H9 (cell line): ENCODE measurements around the gene PCDH9. TPM values are rescaled to one million over a fixed set of nuclear protein-coding genes. Genes with fewer than 3 reads are reported as not detected.

Experiments
- DNase-seq: peaks from one replicate; pipeline ENCODE4 v3.0.0-alpha.2; 2017
- H2AFZ ChIP-seq: one replicate; pipeline ENCODE4 v1.6.1; 2013; ENCODE audit warnings: mild to moderate bottlenecking, low read length, control low read depth, moderate library complexity
- H2AK5ac ChIP-seq: 2 replicates; pipeline ENCODE4 v1.6.1; 2013; ENCODE audit warnings: low read length, control low read depth, mixed read lengths; ENCODE audit not compliant: insufficient read length
- H2BK120ac ChIP-seq: one replicate; pipeline ENCODE4 v1.6.1; 2013; ENCODE audit warnings: low read depth, mild to moderate bottlenecking, low read length, control low read depth, inconsistent platforms; ENCODE audit not compliant: poor library complexity, severe bottlenecking
- H2BK12ac ChIP-seq: 2 replicates; pipeline ENCODE4 v1.6.1; 2013; ENCODE audit warnings: low read length, control low read depth, mixed read lengths, low read depth; ENCODE audit not compliant: insufficient read length
- H2BK15ac ChIP-seq: 2 replicates; pipeline ENCODE4 v1.6.1; 2013; ENCODE audit warnings: low read depth, low read length, control low read depth
- H2BK20ac ChIP-seq: one replicate; pipeline ENCODE4 v1.6.1; 2013; ENCODE audit warnings: low read depth, mild to moderate bottlenecking, low read length, control low read depth, inconsistent platforms; ENCODE audit not compliant: poor library complexity, severe bottlenecking
- H2BK5ac ChIP-seq: 2 replicates; pipeline ENCODE4 v1.6.1; 2013; ENCODE audit warnings: low read length, control low read depth, mixed read lengths; ENCODE audit not compliant: insufficient read length
- H3K14ac ChIP-seq: 2 replicates; pipeline ENCODE4 v1.6.1; 2013; ENCODE audit warnings: low read length, control low read depth; ENCODE audit not compliant: insufficient read depth
- H3K18ac ChIP-seq: 2 replicates; pipeline ENCODE4 v1.6.1; 2013; ENCODE audit warnings: low read depth, mild to moderate bottlenecking, mixed read lengths, low read length, control low read depth; ENCODE audit not compliant: insufficient read length
- H3K23ac ChIP-seq: 2 replicates; pipeline ENCODE4 v1.6.1; 2013; ENCODE audit warnings: low read length, control low read depth, mixed read lengths, low read depth; ENCODE audit not compliant: insufficient read length
- H3K23me2 ChIP-seq: 2 replicates; pipeline ENCODE4 v1.6.1; 2013; ENCODE audit warnings: low read depth, mild to moderate bottlenecking, mixed read lengths, low read length, control low read depth; ENCODE audit not compliant: insufficient read length, poor library complexity, severe bottlenecking
- H3K27ac ChIP-seq: 2 replicates; pipeline ENCODE4 v1.5.1; 2013; ENCODE audit warnings: low read length, control low read depth, mixed read lengths, low read depth; ENCODE audit not compliant: insufficient read length
- H3K27me3 ChIP-seq: 2 replicates; pipeline ENCODE4 v1.6.1; 2013; ENCODE audit warnings: low read length, control low read depth, inconsistent platforms; ENCODE audit not compliant: insufficient read depth
- H3K4ac ChIP-seq: 2 replicates; pipeline ENCODE4 v1.6.1; 2013; ENCODE audit warnings: low read depth, mild to moderate bottlenecking, control low read depth, inconsistent platforms, low read length, moderate library complexity
- H3K4me1 ChIP-seq: 2 replicates; pipeline ENCODE4 v1.6.1; 2013; ENCODE audit warnings: low read length, control low read depth, inconsistent platforms; ENCODE audit not compliant: insufficient read depth
- H3K4me2 ChIP-seq: 2 replicates; pipeline ENCODE4 v1.6.1; 2013; ENCODE audit warnings: low read length, control low read depth, mixed read lengths; ENCODE audit not compliant: insufficient read length, insufficient read depth
- H3K56ac ChIP-seq: 2 replicates; pipeline ENCODE4 v1.6.1; 2013; ENCODE audit warnings: low read depth, mild to moderate bottlenecking, mixed read lengths, low read length, control low read depth; ENCODE audit not compliant: insufficient read length
- H3K79me1 ChIP-seq: 2 replicates; pipeline ENCODE4 v1.6.1; 2013; ENCODE audit warnings: low read depth, mild to moderate bottlenecking, moderate library complexity, low read length, control low read depth, inconsistent platforms; ENCODE audit not compliant: insufficient read depth, poor library complexity, severe bottlenecking
- H3K79me2 ChIP-seq: 2 replicates; pipeline ENCODE4 v1.6.1; 2013; ENCODE audit warnings: low read length, control low read depth, inconsistent platforms; ENCODE audit not compliant: insufficient read depth
- H3K9ac ChIP-seq: 2 replicates; pipeline ENCODE4 v1.6.1; 2013; ENCODE audit warnings: low read length, control low read depth, mixed read lengths; ENCODE audit not compliant: insufficient read length; ENCODE audit errors: extremely low read depth
- H3K9me3 ChIP-seq: one replicate; pipeline ENCODE4 v1.6.1; 2013; ENCODE audit warnings: low read depth, low read length, inconsistent platforms; ENCODE audit not compliant: control insufficient read depth
- H3T11ph ChIP-seq: one replicate; pipeline ENCODE4 v1.6.1; 2013; ENCODE audit warnings: mild to moderate bottlenecking, low read length, control low read depth, inconsistent platforms
- H4K20me1 ChIP-seq: one replicate; pipeline ENCODE4 v1.6.1; 2013; ENCODE audit not compliant: control insufficient read depth, insufficient read length, insufficient read depth
- H4K5ac ChIP-seq: 2 replicates; pipeline ENCODE4 v1.6.1; 2013; ENCODE audit warnings: low read depth, mild to moderate bottlenecking, mixed read lengths, low read length, control low read depth; ENCODE audit not compliant: insufficient read length
- H4K8ac ChIP-seq: replicated peaks from 2 replicates; pipeline ENCODE4 v1.6.1; 2013; ENCODE audit warnings: low read length, control low read depth, mixed read lengths, low read depth; ENCODE audit not compliant: insufficient read length
- H4K91ac ChIP-seq: 2 replicates; pipeline ENCODE4 v1.6.1; 2013; ENCODE audit warnings: low read depth, mild to moderate bottlenecking, moderate library complexity, mixed read lengths, low read length, control low read depth; ENCODE audit not compliant: insufficient read length
- H3K27ac Mint-ChIP-seq, 3 experiments: 2 replicates in 2 of 3; 3 replicates in 1 of 3; pipeline ENCODE4 v1.8.0; 2020 to 2021; ENCODE audit warnings: mixed read lengths in 3 of 3, mild to moderate bottlenecking in 1 of 3, moderate library complexity in 1 of 3
- H3K27me3 Mint-ChIP-seq: 2 replicates; pipeline ENCODE4 v1.8.0; 2021; ENCODE audit warnings: low read depth, mild to moderate bottlenecking, moderate library complexity, mixed read lengths
- H3K36me3 Mint-ChIP-seq, 3 experiments: 2 replicates in 2 of 3; 3 replicates in 1 of 3; pipeline ENCODE4 v1.8.0; 2020 to 2021; ENCODE audit warnings: low read depth in 3 of 3, mixed read lengths in 3 of 3; ENCODE audit not compliant: insufficient read depth in 1 of 3
- H3K4me1 Mint-ChIP-seq, 2 experiments: 2 replicates each; pipeline ENCODE4 v1.8.0; 2020; ENCODE audit warnings: mixed read lengths in 2 of 2
- H3K4me3 Mint-ChIP-seq, 2 experiments: 2 replicates in 1 of 2; 3 replicates in 1 of 2; pipeline ENCODE4 v1.8.0; 2020 to 2021; ENCODE audit warnings: mild to moderate bottlenecking in 2 of 2, mixed read lengths in 2 of 2, moderate library complexity in 1 of 2
- H3K9me3 Mint-ChIP-seq, 2 experiments: 2 replicates in 1 of 2; 3 replicates in 1 of 2; pipeline ENCODE4 v1.8.0; 2020; ENCODE audit warnings: mild to moderate bottlenecking in 2 of 2, mixed read lengths in 2 of 2, moderate library complexity in 1 of 2
- WGBS: extraction: QIAGEN DNeasy Blood & Tissue Kit; methylation state at CpG from one replicate; pipeline ENCODE4 v1.1.7; 2013; ENCODE audit warnings: missing lambda C conversion rate, low lambda C conversion rate, mixed read lengths; ENCODE audit not compliant: insufficient read length; ENCODE audit errors: extremely low coverage; 5-methylcytosine and 5-hydroxymethylcytosine counted together
- total RNA-seq: library from RNA; stranded (reverse); gene quantifications from 2 replicates; pipeline ENCODE4 v1.2.1, GENCODE V29; 2021
- TF ChIP-seq, protein P1 (sequence below): fragments of 200-600 bp; sonication (generic); conservative IDR thresholded peaks from 3 replicates; pipeline ENCODE4 v1.8.0; 2021; ENCODE audit warnings: antibody characterized with exemption, mild to moderate bottlenecking

PCDH9 gene
- total RNA-seq, 1 experiment from 2014 or later = 0.11 TPM

DNA sequence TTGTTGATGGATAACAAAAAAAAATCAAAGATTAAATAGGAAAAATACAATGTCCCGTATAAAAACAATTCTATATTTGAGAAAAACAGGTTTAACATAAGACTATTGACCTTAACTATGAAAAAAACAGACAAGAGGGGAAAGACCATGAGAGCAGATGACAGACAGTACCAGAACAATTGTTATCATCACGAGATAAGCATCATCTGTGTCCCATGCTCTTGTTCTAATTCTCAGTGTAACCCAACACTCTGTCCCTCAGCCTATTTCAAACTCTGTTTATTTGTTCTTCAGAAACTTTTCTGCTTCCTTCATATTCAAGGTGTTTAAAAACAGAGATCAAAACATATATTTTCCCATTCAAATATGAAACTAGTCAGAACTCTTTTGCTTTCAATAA is 216.4 kb downstream of the PCDH9 start:
- Histone ChIP-seq H3K4ac (no peak overlapping the region), H4K5ac (no peak overlapping the region), H4K20me1 (no peaks in the 10 kb centered on the region), H3K56ac (no peak overlapping the region), H2BK20ac (no peak overlapping the region), H2BK120ac (no peak overlapping the region), H3T11ph (no peak overlapping the region), H3K9ac (no peak overlapping the region), H3K79me1 (no peaks in the 10 kb centered on the region), H3K4me2 (no peak overlapping the region), H4K91ac (no peak overlapping the region), H3K27ac (no peak overlapping the region), H3K14ac (no peak overlapping the region), H3K9me3 (no peaks in the 10 kb centered on the region), H3K23me2 (no peaks in the 10 kb centered on the region), H2AFZ (no peak overlapping the region), H2BK12ac (no peak overlapping the region), H2BK5ac (no peak overlapping the region), H2BK15ac (no peak overlapping the region), H2AK5ac (no peak overlapping the region), H3K18ac (no peak overlapping the region), H3K23ac (no peak overlapping the region), H3K27me3 (no peaks in the 10 kb centered on the region), H3K79me2 (no peaks in the 10 kb centered on the region), H3K4me1 (no peaks in the 10 kb centered on the region), H4K8ac (no peak overlapping the region)
- no peaks in the 10 kb centered on the region for H3K36me3 Mint-ChIP-seq
- no CpG with 5 or more reads among the region's 2 CpGs for WGBS
- 0 out of 7 replicates have a peak overlapping the region, but pooled peaks of 1 of the 3 experiments have one; percentile 50 for H3K27ac Mint-ChIP-seq
- H3K27me3 Mint-ChIP-seq = no peaks in the 10 kb centered on the region
- H3K9me3 Mint-ChIP-seq = no peaks in the 10 kb centered on the region; a peak in 1 of 5 replicates
- DNase-seq = no peak
- TF ChIP-seq, protein P1, sequence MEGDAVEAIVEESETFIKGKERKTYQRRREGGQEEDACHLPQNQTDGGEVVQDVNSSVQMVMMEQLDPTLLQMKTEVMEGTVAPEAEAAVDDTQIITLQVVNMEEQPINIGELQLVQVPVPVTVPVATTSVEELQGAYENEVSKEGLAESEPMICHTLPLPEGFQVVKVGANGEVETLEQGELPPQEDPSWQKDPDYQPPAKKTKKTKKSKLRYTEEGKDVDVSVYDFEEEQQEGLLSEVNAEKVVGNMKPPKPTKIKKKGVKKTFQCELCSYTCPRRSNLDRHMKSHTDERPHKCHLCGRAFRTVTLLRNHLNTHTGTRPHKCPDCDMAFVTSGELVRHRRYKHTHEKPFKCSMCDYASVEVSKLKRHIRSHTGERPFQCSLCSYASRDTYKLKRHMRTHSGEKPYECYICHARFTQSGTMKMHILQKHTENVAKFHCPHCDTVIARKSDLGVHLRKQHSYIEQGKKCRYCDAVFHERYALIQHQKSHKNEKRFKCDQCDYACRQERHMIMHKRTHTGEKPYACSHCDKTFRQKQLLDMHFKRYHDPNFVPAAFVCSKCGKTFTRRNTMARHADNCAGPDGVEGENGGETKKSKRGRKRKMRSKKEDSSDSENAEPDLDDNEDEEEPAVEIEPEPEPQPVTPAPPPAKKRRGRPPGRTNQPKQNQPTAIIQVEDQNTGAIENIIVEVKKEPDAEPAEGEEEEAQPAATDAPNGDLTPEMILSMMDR = no peak
- peaks cover 7 to 23% of the 10 kb centered on the region in 2 experiments for H3K4me1 Mint-ChIP-seq
- H3K4me3 Mint-ChIP-seq = no peak overlapping the region
